Inferior parietal cortex (tissue), 1 donor: ENCODE data around the gene TJP3.

Experiments
- DNase-seq: peaks from one replicate; pipeline ENCODE4 v3.0.0-alpha.2; 2016; ENCODE audit errors: extremely low spot score

TJP3 gene

DNA sequence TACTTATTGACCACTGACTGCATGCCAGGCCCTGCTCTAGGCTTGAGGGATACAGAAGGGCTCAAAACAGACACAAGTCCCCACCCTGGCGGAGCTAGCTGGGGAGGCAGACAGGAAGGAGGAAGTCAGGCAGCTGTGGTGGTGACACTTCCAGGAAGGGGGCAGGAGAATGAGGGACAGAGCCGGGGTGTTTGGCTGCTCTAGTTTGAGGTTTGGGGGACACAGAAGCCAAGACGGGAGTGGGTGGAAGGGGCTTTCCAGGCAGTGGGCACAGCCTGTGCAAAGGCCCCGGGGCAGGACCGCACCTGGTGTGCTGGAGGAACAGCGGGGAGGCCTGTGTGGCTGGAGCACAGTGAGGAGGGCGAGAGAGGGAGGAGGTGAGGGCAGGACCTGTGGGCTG is 58.3 kb downstream of the TJP3 start:
- no peak for DNase-seq

- no peak for DNase-seq
Measured at GRCh38 chr19:3767050-3767449, 58.9 kb downstream of the TJP3 start.

- DNase-seq = no peak
Measured at GRCh38 chr19:3768015-3768747, 60.0 kb downstream of the TJP3 start.

DNA sequence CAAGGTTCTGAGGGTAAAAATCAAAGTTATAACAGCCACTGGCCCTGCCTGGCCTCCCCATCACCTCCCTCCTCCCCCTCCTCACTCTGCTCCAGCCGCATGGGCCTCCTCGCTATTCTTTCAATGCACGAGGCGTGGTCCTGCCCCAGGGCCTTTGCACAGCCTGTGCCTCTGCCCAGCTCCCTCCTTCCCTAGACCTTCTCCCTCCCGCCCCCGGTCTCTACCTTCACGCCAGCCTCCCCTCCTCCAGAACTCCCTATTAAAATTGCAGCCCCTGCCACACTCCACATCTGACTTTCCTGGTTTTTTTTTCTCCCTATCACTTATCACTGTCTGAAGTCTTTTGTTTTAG is 60.5 kb downstream of the TJP3 start:
- DNase-seq = no peak

GRCh38 chr19:3769494-3769893 is 61.3 kb downstream of the TJP3 start:
- DNase-seq = no peak

DNA sequence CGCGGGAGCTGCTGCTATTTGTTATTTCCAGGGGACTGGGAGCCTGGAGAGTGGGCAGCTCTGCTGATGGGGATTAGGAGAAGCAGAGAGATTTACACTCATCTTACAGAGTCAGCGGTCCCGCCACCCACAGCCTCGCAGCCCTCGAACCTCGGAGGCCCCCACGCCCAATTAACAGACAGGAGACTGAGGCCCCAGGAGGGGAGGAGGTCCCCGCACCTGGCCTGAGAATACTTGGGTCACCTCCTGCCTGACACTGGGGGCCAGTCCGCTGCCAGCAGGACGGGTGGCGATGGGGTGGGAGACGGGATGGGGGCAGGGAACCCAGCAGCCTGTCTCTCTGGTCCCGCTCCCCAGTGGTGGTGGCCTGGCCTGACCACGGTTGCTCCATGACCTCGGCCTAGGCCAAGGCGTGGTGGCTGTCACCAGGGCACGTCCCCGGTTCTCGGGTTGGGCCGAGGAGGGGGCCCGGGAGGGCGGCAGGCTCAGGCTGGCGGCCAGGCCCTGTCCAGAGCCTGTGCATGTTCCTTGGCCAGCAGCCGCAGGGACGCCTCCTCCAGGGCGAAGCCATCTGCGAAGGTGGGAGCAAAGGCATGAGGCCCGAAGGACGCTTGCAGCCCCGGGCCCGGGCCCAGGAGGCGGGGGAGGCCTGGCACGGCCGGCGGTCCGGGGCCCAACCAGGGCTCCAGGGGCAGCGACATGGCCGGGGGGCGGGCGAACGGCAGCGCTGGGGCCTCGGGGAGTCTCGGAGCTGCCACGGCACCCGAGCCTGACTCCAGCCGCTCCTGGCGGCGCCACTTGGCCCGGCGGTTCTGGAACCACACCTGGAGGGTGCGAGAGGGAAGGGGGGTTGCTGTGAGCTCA is 62.2 kb downstream of the TJP3 start:
- DNase-seq = no peak

DNA sequence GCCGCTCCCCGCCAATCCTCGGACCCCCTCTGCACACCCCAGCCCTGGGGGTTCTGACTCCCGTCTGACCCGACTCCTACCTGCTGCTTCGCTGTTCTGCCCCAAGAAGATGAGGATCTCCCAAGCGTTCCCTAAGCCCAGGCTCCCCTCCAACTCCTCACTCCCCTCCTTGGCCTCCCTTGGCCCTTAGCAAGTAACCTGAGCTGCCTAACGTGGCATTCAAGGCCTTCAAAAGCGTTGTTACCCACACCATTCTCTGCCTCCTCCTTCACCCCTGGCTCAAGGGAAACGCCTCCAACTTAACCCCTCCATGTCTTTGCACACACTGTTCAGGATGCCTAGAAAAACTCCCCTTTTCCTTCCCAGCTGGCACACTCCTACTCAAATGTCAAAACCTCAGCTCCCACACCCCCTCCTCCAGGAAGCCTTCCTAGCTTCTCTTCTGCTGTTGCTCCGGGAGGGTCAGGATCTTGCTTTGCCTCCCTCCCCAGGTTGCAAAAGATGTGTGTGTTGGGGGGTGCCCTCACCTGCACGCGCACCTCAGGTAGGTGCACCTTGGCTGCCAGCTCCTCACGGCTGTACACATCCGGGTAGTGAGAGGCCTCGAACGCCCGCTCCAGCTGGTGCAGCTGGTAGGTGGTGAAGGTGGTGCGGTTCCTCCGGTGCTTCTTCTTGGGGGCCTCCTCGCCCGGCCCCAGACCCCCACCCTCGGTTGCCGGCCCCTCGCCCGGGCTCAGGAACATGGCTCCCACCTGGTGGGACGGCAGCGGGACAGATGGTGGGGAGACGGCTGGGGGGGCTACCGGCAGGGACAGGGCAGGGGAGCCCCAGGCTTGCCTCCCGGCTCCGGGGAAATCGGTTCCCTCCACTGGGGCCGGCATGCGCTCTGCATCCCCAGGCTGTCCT is 63.1 kb downstream of the TJP3 start:
- DNase-seq = no peak

DNA sequence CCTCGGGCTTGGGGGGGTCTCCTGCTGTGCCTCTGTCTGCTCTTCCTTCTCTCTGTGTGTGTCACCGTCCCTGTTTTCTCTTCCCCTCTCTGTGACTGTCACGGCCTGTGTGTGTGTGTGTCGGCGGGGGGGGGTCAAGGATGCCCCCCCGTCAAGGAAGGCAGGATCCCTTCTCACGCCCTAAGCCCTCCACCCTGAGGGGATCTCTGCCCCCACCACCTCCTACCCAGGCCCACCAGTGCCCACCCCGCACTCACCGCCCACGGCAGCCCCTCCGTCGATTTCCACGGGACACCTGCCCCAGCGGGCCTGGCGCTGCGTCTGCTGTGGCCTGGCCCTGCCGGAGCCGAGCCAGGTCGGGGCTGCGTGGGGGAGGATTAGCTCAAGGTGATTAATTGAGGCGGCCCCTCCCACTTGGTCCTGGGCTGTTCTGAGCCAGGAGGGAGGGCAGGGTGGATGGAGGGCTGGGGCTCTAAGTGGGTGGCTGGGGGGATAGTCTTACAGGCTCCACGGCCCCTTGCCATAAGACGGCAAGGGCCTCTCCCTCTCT is 63.8 kb downstream of the TJP3 start, which contains the start of gene RAX2:
Gene RAX2 (minus strand): TSS at position 323 of the 550 bp plus-strand sequence. CDS start 486 bp downstream, outside the sequence.
- DNase-seq = no peak

GRCh38 chr19:3773814-3774515 is 65.8 kb downstream of the TJP3 start:
- no peak for DNase-seq

DNA sequence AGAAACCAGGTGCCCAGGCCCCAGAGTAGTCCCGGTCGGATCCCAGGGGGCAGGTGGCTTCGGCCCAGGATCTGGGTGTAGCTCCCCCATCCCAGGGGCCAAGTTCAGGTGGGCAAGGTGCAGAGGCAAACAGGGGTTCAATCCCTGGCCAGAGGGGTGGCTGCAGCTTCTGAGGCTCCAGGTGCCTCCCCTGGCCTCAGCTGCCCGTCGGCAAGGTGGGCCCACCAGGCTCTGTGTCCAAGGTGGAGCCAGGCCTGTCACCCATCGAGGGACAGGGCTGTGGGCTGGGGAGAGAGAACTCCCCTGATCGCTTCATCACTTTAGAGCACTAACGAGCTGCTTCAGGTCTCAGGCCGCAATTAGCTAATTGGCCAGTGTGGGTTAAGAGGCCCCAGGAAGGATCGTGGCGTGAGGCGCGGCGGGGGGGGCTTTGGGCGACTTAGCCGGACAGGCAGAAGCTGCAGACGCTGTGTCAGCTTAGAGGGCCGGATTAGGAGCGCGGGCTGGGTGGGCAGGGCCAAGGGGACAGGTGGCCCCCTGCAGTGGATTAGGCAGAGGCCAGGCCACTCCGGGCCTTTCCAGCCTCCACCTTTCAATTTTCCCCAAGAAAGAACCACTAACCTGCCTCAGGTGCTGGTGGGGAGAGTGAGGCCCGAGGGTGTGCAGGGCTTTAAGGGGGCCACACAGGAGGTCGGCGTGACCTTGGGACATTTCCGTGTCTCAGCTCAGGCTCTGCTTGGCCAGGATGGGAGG is 66.6 kb downstream of the TJP3 start:
- DNase-seq = no peak

DNA sequence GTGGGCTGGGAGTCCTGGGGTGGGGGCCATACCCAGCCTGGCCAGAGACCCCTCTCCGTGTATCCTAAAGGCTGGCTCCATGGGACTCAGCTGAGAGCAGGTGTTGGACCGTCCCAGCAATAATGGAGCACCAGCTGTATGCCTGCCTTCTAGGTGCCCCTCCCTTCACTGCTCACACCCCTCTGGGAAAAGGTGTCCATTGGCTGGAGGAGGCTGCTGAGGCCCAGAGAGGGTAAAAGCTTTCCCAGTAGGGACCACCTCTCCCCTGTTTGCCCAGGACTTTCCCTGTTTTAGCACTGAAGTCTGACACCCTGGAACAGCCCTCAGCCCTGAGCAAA is 67.2 kb downstream of the TJP3 start:
- no peak for DNase-seq

DNA sequence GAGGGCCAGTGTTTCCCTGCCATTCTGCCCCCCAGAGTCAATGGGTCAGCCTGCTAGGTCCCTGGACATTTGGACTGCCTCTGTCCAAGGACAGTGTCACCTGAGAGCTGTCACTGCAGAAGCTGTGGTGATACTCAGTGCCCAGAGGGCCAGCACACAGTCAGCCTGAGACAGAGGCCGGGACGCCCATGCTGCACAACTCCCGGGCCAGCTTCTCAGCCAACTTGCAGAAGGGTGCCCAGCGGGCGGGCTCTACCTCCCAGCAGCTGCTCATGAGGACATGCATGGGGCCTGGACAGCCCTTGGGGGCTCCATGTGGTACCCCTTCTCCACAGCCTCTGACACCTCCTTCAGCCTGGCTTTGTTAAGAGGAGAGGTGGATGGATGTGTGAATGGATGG is 67.6 kb downstream of the TJP3 start:
- no peak for DNase-seq

- DNase-seq = no peak
Measured at GRCh38 chr19:3776479-3777040, 68.4 kb downstream of the TJP3 start.

DNA sequence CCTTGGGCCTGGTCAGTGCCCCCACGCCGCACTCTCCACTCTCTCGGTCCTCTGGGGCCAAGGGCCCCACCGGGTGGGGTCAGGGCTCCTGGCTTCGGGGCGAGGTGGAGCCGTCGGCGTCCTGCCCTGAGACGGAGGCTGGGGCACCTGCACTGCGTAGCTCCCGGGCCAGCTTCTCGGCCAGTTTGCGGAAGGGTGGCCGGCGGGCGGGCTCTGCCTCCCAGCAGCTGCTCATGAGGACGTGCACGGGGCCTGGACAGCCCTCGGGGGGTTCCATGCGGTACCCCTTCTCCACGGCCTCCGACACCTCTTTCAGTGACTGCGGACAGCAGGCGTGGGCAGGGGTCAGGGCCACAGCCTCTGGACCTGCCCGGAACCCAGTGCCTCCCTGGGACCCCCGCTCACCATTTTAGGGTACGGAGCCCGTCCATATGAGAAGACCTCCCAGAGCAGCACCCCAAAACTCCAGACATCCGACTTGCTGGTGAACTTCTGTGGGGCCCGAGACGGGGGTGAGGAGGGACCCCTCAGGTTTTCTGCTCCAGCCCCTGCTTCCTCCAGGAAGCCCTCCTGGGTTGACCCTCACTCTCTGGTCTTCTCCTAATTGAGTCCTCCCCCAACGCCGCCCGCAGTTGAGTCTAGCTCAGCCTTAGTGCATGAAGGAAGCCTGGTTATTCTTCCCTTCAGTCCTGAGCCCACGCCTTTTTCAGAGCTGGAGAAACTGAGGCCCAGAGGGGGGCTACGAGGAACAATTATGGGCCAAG is 70.1 kb downstream of the TJP3 start:
- DNase-seq = no peak

DNA sequence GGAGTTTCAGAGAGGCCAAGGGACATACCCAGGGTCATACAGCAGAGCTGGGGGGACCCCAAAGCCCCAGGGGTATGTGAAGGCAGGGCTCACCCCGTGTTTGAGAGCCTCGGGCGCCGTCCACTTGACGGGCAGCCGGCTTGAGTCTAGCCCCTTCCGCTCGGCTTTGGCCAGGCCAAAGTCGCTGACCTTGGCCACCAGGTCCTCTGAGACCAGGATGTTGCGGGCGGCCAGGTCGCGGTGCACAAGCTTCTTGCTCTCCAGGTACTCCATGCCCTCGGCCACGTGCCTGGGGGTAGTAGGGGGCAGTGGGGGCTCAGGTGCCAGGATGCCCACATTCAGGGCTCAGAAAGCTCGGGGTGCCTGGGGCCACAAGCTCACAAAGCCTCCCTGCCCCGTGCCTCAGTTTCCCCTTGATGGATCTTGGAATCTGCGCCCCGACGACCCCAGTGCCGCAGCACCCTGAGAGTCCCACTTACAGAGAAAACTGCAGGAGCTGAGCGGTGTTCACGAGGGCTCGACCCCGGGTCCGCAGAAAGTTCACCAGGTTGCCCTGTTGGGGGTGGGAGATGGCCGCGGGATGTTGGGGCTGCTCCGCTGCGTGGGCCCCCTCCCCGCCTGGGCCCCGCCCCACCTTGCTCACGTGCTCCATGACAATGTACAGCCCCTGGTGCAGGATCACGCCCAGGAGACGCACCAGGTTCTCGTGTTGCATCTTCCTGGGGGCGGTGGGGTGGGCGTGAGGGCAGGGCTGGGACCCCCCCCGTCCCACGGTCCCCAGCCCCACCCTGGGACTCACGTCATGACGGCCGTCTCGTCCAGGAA is 70.9 kb downstream of the TJP3 start:
- no peak for DNase-seq

DNA sequence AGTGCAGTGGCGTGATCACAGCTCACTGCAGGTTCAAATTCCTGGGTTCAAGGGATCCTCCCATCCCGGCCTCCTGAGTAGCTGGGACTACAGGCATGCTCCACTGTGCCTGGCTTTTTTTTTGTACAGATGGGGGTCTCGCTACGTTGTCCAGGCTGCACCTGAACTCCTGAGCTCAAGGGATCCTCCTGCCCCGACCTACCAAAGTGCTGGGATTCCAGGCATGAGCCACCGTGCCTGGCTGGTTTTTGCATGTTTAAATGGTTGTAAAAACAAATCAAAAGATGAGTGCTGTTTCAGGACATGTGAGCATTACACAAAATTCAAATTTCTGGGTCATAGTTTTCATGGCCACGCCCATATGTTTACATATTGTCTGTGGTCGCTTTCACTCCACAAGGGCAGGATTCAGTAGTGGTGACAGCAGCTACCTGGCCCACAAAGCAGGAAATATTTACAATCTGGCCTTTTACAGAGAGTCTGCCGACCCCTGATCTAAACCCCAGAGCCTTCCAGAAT is 72.7 kb downstream of the TJP3 start:
- no peak for DNase-seq

- no peak for DNase-seq
Measured at GRCh38 chr19:3781603-3782002, 73.4 kb downstream of the TJP3 start.

GRCh38 chr19:3782330-3782729 is 74.1 kb downstream of the TJP3 start:
- no peak for DNase-seq
